HG02571 (cell line): ENCODE results near the gene C4orf50.

ENCODE experiments used
- ATAC-seq: cut with Tn5 transposase; IDR thresholded peaks from one replicate; pipeline ENCODE4 v1.9.1; 2021; ENCODE audit warnings: mild to moderate bottlenecking, moderate library complexity; ENCODE audit not compliant: unreplicated experiment

The C4orf50 gene

DNA sequence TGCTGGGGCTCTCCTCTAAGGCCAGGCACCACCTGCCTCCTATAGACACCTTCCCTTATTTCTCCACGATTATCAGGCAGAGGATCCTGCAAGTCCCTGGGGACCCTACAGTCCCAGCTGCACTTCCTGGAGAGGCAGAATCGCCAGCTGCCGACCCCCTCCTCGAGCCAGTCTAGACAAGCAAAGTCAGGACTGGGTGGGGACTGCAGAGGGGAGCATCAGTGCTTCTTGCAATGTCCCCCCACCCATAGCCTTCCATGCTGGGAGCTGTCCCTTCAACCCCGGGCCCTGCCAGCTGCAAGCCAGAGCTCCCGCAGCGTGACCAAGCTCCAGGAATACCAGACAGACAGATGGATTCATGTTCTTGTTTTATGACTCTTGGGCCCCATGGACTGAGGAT is 124.0 kb downstream of the C4orf50 start:
- no peak for ATAC-seq

GRCh38 chr4:5893591-5893990 is 124.6 kb downstream of the C4orf50 start:
- no peak for ATAC-seq

DNA sequence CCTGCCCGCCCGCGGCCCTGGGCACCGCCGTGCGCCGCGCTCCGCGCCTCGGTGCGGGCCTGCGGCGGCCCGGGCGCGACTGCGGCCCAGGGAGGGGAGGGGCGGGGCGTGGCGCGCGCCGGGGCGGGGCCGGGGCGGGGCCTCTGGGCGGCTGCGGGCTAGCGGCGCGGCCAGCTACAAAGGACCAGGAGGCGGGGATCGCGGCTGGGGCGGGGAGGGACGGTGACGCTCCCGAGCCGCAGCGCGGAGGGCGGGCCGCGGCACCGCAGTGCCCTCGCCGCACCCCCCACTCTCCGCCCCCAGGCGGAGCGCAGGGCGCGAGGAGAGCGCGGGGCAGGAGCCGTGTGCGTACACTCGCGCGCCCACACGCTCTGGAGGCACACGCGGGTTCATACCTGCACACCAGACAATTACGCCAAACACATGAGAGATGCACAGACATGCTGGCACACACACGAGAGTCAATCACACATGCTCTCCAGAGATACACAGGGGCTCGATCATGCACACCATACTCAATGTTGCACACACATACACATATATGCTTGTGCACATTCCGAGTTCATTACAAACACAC is 125.1 kb downstream of the C4orf50 start, which contains the start of gene CRMP1:
TSS of gene CRMP1 (minus strand) at position 83 of the 577 bp plus-strand sequence. CDS start 117 bp downstream, outside the sequence.
- ATAC-seq = no peak

GRCh38 chr4:5892323-5893003 is 125.8 kb downstream of the C4orf50 start:
- no peak for ATAC-seq

GRCh38 chr4:5891563-5892322 is 126.5 kb downstream of the C4orf50 start:
- ATAC-seq = no peak

- ATAC-seq = no peak
These were observed 128.0 kb downstream of the C4orf50 start for GRCh38 chr4:5890063-5890727.

- ATAC-seq = no peak
These were observed 129.1 kb downstream of the C4orf50 start for GRCh38 chr4:5889002-5889696.

DNA sequence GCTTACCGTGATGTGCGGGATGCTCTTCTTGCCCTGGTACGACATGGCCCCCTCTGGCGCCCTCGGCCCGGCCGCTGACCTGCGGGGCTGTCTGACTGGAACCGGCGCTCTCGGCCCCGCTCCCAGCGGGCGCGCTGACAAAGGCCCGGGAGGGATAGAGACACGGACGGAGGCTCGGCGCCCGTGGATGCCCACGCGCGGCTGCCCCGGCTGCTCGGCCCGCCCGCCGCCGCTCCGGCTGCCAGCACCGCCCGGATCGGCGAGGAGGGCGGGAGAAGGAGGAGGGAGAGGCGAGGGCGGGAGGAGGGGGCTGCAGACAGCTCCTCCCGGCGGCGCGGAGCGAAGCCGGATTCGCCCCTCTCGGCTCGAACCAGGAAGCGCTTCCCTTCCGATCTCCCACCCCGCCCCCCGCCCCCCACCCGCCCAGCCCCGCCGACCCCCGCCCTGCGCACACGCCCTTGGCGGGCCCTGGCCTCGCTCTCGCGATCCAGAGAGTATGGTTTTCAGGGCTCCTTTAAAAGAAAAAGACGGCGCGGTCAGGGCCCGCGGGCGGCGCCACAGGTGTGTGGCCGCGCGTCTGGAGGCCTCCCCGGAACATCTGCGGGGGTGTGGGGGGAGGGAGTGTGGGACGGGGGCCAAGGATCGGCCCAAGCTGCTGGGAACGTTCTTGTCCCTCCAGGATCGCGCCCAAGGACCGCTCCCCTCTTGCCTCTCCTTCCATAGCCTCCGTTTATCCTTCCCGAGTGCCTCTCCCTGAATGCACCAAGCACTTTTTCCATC is 129.8 kb downstream of the C4orf50 start:
- ATAC-seq = no peak

DNA sequence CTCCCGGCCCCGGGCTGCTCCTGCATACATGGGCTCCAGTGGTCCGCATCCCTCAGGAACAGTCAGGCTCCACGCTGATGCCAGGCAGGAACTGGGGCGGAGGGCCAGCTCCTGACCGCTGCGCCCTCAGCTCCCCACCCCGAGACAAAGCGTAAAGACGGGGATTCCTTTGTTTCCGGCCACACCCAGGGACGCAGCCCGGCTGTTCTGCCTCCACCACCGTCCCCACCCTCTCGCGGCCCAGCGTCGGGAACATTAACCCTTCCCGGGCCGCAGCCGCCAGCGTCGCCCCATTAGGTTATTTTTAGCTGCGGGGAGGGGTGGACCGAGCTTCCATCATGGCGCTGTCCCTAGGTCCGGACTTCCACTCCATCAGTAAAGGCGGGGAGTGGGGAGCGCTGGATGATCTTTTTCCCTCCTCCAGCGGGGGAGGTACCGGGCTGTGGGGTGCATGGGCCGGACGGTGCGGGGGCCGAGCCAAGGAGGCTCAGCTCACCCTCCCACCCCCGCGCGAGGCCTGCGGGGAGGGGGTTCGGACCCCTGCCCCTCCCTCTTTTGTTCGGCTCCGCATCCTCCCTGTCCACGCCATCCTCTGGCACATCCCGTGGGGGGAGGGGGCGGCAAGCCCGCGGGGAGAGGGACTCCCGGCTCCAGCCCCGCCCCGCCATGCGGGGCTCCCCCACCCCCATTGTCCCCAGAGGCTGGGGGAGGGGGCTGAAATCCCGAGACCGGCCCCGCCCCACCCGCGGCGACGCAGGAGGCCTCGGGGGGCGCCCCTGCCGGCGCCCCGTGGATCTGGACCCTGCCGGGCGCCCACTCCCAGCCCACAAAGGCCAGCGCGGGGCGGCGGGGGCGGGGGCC is 130.6 kb downstream of the C4orf50 start:
- ATAC-seq = no peak

- ATAC-seq = no peak
These were observed 131.2 kb downstream of the C4orf50 start for GRCh38 chr4:5887011-5887360.

DNA sequence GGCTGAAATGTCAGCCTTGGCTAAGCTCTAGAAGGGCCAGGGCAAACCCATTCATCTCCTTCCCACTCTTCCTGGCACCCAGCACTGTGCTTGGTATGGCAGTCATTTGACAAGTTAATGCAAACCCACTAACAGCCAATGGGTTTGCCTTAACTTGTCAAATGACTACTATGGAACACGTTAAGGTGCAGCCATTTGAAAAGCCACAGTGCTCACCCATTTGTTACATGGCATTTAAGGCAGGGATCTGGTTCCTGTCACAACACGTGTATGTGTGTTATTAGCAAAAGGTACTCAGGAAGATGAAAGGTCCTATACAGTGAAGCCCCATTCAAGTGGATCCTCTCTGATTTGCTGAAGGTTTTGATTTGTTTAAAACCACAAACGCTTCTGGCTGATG is 132.5 kb downstream of the C4orf50 start:
- no peak for ATAC-seq

- no peak for ATAC-seq
These were observed 133.4 kb downstream of the C4orf50 start for GRCh38 chr4:5884796-5885195.

GRCh38 chr4:5883916-5884315 is 134.3 kb downstream of the C4orf50 start:
- ATAC-seq = no peak

DNA sequence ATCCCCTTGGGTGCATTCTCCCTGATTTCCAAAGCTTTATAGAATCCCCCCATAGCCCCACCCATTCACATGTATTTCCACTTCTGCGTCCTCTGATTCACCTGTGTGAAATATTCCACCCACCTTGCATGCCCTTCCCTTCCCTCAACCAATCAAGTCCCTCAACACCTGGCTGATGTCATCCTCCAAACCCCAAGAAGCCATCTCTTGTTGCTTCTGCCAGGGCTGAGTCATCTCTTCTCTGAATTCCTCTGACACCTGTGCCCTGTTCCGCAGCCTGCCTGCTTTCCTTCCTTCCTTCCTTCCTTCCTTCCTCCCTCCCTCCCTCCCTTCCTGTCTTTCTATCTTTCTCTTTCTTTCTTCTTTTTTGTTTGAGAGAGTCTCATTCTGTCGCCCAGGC is 135.3 kb downstream of the C4orf50 start:
- no peak for ATAC-seq

DNA sequence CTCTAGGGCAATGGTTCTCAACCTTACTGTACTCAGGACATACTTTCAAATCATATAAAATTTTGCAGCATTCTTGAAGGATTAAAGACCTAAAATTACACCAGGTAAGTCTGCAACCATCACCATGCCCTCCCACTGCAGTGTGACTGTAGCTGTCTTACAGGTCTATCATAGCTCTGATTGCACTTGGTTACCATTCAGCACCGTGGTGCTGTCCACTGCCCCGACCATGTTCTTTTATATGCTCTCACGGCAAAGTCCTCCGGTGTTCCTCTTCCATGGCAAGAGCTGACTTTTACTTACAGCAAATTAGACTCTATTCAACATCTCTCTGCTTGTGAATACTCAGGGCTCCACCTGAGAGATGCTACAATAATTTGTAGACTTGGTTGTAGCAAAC is 136.9 kb downstream of the C4orf50 start:
- no peak for ATAC-seq

DNA sequence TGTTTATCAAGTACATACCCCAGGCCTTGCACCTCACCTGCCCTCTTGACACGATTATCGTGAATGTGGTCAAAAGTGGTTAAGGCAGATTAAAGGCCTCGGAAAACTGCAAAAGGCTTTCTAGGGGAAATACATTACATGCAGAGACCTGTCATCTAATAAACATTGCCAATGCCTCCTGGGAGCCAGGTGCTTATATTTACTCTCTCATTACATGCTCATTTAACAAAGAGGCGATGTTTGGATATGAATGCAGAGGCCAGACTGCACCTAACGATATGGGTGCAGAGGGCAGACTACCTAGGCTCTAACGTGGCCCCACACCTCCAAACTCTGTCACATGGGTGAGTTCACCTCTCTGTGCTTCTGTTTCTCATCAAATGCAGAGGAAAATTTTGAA is 139.9 kb downstream of the C4orf50 start:
- ATAC-seq = no peak

GRCh38 chr4:5877392-5877791 is 140.8 kb downstream of the C4orf50 start:
- no peak for ATAC-seq

- no peak for ATAC-seq
These were observed 143.3 kb downstream of the C4orf50 start for GRCh38 chr4:5874811-5875449.

DNA sequence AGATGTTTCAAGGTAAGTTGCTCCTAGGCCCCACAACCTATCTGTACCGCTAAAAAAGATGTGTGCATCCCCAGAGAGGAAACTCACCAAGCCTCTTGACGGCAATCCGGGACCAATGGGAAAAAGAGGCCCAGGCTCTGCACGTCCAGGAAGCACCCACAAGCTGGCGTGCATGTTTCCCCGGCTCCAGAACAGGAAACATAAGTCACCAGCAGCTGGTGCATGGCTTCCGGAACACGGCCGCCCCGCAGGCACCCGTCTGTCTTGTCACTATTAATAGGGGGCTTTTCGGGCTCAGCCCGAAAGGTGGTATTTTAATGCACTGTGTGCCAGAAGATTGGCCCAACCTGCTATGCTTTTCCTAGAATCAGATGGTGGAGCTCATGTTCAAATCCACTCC is 147.5 kb downstream of the C4orf50 start:
- ATAC-seq = no peak
